Skeletal muscle tissue (tissue), 4 donors: ENCODE data around the gene TPCN1. TPM values are rescaled to one million over a fixed set of nuclear protein-coding genes. Genes with fewer than 3 reads are reported as not detected.
A peak's percentile ranks its signal among the peaks of the same experiment; 100 is the strongest.

ENCODE experiments used
- H3K27ac ChIP-seq: one replicate; pipeline ENCODE4 v1.7.0; 2013; ENCODE audit warnings: mild to moderate bottlenecking, low read depth, low read length, inconsistent platforms
- H3K27me3 ChIP-seq, 3 donors: one replicate each; pipeline ENCODE4 v1.7.0; 2013; ENCODE audit warnings: low read length in 3 of 3; ENCODE audit not compliant: control insufficient read depth in 3 of 3, insufficient read depth in 3 of 3
- H3K36me3 ChIP-seq, 3 donors: one replicate each; pipeline ENCODE4 v1.7.0; 2013; ENCODE audit warnings: low read length in 3 of 3; ENCODE audit not compliant: control insufficient read depth in 3 of 3, insufficient read depth in 3 of 3
- H3K4me1 ChIP-seq, 3 donors: one replicate each; pipeline ENCODE4 v1.7.0; 2013; ENCODE audit warnings: low read length in 3 of 3, mild to moderate bottlenecking in 3 of 3; ENCODE audit not compliant: control insufficient read depth in 3 of 3, insufficient read depth in 3 of 3
- H3K4me3 ChIP-seq, 3 donors: one replicate each; pipeline ENCODE4 v1.7.0; 2013; ENCODE audit warnings: low read length in 3 of 3
- H3K9ac ChIP-seq, 3 donors: one replicate each; pipeline ENCODE4 v1.7.0; 2013; ENCODE audit warnings: low read length in 3 of 3, mild to moderate bottlenecking in 3 of 3, moderate library complexity in 2 of 3, low read depth in 1 of 3
- H3K9me3 ChIP-seq, 3 donors: one replicate each; pipeline ENCODE4 v1.7.0; 2013; ENCODE audit warnings: low read length in 3 of 3; ENCODE audit not compliant: control insufficient read depth in 3 of 3
- total RNA-seq: library from RNA; depleted of rRNA; stranded (reverse); fragments of >200 nt; gene quantifications from one replicate; pipeline ENCODE4 v1.2.3, GENCODE V29; 2014
- donor health status: Osteomylitis.

TPCN1 gene
- total RNA-seq, 1 donor from 2014 or later, result 11.0 TPM

DNA sequence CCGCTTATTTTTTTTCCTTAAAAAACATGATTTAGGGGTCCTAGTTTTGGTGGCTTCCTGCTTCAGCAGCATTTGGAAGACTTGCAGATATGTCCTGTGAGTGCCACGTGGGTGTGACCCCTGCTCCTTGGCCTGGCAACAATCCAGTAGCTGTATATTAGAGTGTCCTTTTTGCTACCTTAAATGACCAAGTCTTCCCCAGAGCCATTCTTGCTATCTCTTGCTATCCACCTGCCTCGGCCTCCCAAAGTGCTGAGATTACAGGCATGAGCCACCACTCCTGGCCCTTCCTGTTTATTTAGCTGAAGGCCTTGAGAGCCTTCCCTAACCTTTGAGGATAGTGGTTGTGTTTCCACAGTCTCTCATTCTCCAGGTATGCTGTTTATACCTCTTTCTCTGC is 17.0 kb downstream of the TPCN1 start:
- H3K9me3 ChIP-seq, result no peaks in the 10 kb centered on the region
- peaks cover 77 to 92% (median 82%) of the 10 kb centered on the region in 3 donors for H3K4me1 ChIP-seq
- H3K4me3 ChIP-seq, result no peak overlapping the region
- no peak overlapping the region for H3K9ac ChIP-seq
- no peaks in the 10 kb centered on the region for H3K27me3 ChIP-seq
- no peak overlapping the region for H3K27ac ChIP-seq
- H3K36me3 ChIP-seq, result peaks cover 4 to 29% (median 14%) of the 10 kb centered on the region in 3 donors

DNA sequence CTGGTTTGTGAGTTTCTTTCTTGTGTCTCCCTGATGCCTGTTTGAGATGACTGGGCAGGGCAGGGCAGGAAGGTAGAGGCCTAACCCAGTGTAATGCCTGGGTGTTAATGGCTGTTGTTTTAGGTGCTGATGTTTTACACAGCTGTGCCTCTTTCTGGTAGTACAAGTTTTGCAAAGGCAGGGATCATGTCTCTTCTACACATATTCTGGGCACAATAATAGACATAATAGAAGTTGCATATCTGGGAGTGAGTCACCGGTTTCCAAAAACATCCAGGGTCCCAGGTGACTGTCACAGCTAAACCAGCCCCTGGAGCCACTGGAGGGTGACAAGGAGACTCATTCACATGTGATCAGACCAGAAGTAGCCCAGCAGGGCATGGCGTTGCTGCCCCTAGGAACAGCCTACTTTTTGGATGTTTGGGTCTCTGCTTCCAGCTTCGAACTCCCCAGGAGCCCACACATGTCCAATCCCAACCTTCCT is 18.1 kb downstream of the TPCN1 start:
- peaks cover 74 to 90% (median 79%) of the 10 kb centered on the region in 3 donors for H3K4me1 ChIP-seq
- no peak overlapping the region for H3K4me3 ChIP-seq
- peak overlapping the region; percentile 1 for H3K27ac ChIP-seq
- no peaks in the 10 kb centered on the region for H3K27me3 ChIP-seq
- H3K9ac ChIP-seq, result peak overlapping the region in 1 of 3 donors; percentile 57
- H3K36me3 ChIP-seq, result peaks cover 4 to 22% (median 14%) of the 10 kb centered on the region in 3 donors
- H3K9me3 ChIP-seq, result no peaks in the 10 kb centered on the region

DNA sequence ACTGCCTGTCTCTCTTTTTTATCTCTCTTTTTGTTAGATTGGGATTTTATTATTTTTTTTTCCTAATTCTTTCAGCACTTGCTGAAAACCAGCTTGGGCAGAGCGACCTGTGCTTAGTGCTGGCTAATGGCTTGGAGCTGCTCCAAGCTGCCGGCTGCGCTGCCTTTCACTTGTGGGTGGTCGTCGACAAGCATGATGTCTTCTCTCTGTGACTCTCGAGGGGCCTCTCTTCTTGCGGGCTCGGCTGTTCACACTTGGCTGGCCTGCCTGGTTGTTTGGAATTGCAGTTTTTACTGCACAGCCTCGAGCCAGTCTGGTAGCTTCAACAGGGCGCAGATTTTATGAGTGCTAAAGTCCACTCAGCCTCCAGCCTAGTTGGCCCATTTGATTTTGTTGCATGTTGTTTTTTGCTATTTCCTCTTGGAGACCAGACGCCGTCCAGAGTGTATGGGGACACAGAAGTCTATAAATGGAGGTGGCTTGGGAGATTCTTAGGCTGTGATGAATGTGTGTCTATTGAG is 18.6 kb downstream of the TPCN1 start:
- H3K9me3 ChIP-seq, result no peaks in the 10 kb centered on the region
- H3K36me3 ChIP-seq, result peaks cover 4 to 21% (median 14%) of the 10 kb centered on the region in 3 donors
- no peaks in the 10 kb centered on the region for H3K27me3 ChIP-seq
- H3K9ac ChIP-seq, result peak overlapping the region in 1 of 3 donors; percentile 57
- peaks cover 75 to 90% (median 79%) of the 10 kb centered on the region in 3 donors for H3K4me1 ChIP-seq
- peak overlapping the region; percentile 1 for H3K27ac ChIP-seq
- H3K4me3 ChIP-seq, result no peak overlapping the region

DNA sequence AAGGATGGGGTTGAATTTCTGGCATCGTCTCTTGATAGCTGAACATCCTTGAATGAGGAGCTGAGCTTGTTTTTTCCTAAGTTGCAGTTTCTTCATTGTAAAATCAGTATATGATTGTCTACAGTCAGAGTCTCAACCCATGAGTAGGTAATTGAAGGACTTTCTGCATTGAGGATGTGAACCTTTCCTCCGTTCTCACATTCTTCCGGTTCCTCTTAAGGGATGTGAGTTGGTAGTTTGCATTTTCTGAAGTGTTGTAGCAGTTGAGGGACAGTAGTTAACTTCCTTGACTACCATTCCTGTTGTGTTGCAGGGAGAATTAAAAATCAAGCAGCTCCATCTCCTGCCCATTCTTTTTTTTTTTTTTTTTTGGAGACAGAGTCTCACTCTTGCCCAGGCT is 19.1 kb downstream of the TPCN1 start:
- no peak overlapping the region for H3K27ac ChIP-seq
- peaks cover 4 to 18% (median 14%) of the 10 kb centered on the region in 3 donors for H3K36me3 ChIP-seq
- H3K4me1 ChIP-seq, result peaks cover 73 to 90% (median 77%) of the 10 kb centered on the region in 3 donors
- no peak overlapping the region for H3K9ac ChIP-seq
- no peaks in the 10 kb centered on the region for H3K9me3 ChIP-seq
- no peak overlapping the region for H3K4me3 ChIP-seq
- no peaks in the 10 kb centered on the region for H3K27me3 ChIP-seq

DNA sequence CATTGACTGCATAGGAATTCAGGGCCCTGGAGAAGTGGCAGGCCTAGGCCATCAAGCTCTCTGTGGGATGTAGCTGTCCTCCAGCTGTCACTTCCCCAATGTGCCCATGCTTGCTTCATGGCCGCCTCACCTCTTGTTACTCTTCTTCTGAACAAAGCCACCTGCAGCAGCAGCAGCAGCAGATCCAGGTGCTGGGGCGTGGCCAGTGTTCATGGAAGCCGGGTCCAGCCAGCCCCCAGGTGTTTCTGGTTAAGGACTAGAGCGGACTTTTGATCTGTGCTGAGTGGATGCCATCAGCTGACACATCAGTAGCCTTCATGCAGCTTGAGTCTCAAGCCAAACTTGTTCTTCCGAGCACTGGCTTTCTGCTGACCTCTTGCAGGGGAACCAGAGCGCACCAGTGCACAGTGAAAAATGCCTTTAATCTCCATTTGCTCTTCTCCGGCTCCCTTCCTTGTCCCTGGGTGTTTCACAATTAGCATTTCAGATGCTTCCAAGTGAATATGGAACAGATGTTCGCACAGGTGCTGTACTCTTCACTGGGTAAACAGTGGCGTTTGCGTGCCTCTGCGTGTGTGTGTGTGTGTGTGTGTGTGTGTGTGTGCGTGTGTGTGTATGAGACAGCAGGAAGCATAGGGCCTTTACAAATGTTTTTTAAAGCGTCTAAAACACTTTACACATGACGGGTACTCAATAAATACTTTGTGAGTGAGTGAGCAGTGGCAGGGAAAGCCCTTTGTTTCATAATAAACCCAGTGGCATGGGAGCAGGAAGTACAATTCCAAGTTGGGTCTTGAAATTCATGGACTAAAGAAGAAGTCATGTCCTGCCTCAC is 20.1 kb downstream of the TPCN1 start:
- peaks cover 4 to 18% (median 14%) of the 10 kb centered on the region in 3 donors for H3K36me3 ChIP-seq
- H3K27ac ChIP-seq, result peak overlapping the region; percentile 75
- H3K9ac ChIP-seq, result peak overlapping the region; percentile 16 to 72 (median 69)
- no peaks in the 10 kb centered on the region for H3K9me3 ChIP-seq
- H3K4me1 ChIP-seq, result peaks cover 73 to 90% (median 78%) of the 10 kb centered on the region in 3 donors
- no peak overlapping the region for H3K4me3 ChIP-seq
- H3K27me3 ChIP-seq, result no peaks in the 10 kb centered on the region

DNA sequence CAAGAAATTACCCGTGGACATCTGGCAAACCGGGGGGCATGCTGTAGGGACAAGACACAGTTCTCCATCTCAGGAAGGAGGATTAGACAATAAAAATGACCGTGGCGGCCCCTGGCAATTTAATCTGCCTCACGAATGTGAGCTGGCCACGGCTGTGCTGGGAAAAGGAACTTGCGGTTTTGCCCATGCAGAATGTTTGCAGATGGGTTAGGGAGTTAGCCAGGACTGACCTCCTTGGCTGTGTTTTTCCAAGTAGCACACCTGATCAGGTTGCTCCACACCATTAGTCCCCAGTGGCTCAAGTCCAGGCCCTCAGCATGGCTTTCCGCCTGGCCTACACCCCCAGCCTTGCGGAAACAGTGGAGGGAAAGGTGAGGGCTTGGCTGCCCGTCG is 20.8 kb downstream of the TPCN1 start:
- peak overlapping the region; percentile 75 for H3K27ac ChIP-seq
- peak overlapping the region; percentile 2 to 72 (median 16) for H3K9ac ChIP-seq
- H3K4me3 ChIP-seq, result no peak overlapping the region
- H3K9me3 ChIP-seq, result no peaks in the 10 kb centered on the region
- H3K36me3 ChIP-seq, result peaks cover 4 to 18% (median 18%) of the 10 kb centered on the region in 3 donors
- peaks cover 73 to 90% (median 78%) of the 10 kb centered on the region in 3 donors for H3K4me1 ChIP-seq
- no peaks in the 10 kb centered on the region for H3K27me3 ChIP-seq

DNA sequence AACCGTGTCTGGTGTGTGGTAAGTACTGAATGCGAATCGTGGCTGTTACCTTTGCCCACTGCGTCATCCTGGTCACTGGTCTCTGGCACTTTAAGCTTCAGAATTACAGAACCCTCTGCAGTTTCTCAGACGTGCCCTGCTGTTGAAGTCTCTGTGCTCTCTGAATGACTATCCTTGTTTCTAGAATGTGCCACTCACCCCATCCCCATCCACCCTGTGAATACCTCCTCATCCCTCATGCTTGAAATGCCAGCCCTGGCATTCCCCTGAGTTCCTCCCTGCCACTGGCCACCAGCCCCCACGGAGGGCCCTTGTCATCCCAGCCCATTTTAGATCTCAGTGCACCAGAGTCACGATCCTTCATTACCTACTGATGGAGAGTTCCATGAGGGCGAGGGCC is 21.3 kb downstream of the TPCN1 start:
- Histone ChIP-seq H3K4me1 (peaks cover 76 to 90% (median 79%) of the 10 kb centered on the region in 3 donors), H3K36me3 (peaks cover 7 to 20% (median 17%) of the 10 kb centered on the region in 3 donors), H3K27ac (peak overlapping the region; percentile 75), H3K4me3 (peak overlapping the region in 1 of 3 donors; percentile 13), H3K9me3 (no peaks in the 10 kb centered on the region), H3K9ac (peak overlapping the region in 2 of 3 donors; percentile 16 to 72), H3K27me3 (no peaks in the 10 kb centered on the region)

DNA sequence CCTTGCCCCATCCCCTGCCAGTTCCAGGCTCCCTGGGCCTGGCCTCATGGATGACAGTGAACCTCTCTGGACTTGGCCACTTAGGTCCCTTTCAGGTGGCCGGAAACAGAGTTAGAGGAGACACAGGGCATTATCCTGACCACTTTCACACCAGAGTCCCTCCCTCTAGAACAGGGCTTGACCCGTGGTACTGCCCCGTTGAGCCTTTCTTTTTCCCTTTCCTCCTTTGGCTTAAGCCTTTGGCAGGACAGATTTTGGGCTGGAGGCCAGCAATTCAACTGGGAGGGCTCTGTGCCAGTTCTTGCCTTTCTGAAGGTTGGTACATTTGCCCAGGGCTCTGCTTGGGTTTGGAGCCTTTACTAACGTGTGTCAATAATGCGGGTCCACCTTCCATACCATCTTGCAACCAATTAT is 22.8 kb downstream of the TPCN1 start:
- Histone ChIP-seq H3K27me3 (no peaks in the 10 kb centered on the region), H3K27ac (peak overlapping the region; percentile 80), H3K9ac (peak overlapping the region; percentile 51 to 74 (median 66)), H3K9me3 (no peaks in the 10 kb centered on the region), H3K36me3 (peaks cover 9 to 19% (median 12%) of the 10 kb centered on the region in 3 donors), H3K4me3 (peak overlapping the region; percentile 31 to 49 (median 45)), H3K4me1 (peaks cover 83 to 96% (median 87%) of the 10 kb centered on the region in 3 donors)

DNA sequence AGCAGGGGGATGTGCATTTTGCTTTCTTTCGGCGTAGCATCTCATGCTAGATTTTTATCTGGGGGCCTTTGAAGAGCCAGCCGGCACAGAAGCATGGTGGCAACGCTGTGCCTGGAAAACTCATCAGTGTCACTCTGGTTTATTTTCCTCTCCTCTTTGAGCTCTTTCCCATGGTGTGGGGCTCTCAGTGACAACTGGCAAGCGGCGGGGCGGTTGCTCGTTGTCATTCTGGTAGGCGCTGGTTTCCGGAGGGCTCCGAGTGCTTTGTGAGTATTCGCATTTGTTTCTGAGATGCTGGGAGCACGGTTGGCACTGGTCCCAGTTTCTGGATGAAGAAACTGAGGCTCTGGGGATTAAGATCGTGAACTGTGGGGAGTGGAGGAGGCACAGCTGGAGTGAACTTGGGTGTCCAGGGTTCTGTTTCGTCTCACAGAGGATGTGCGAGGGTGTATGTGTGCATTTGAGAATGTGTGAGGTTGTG is 23.3 kb downstream of the TPCN1 start:
- peak overlapping the region; percentile 45 to 49 (median 46) for H3K4me3 ChIP-seq
- no peaks in the 10 kb centered on the region for H3K27me3 ChIP-seq
- peaks cover 83 to 96% (median 87%) of the 10 kb centered on the region in 3 donors for H3K4me1 ChIP-seq
- peak overlapping the region; percentile 80 for H3K27ac ChIP-seq
- H3K36me3 ChIP-seq, result peaks cover 12 to 21% (median 17%) of the 10 kb centered on the region in 3 donors
- peak overlapping the region; percentile 51 to 74 (median 66) for H3K9ac ChIP-seq
- no peaks in the 10 kb centered on the region for H3K9me3 ChIP-seq
